ENCODE data around the gene RERG.
"Not testable (repeated sequence)": the region's sequence is repeated elsewhere in the genome, so short reads cannot be mapped to it uniquely, and the experiment has no call there.

The RERG gene

GRCh38 chr12:15115434-15115833, 105.8 kb downstream of the RERG start:
- TF ChIP-seq ZNF274 (IDR thresholded peaks at IDR 0.05; ENCODE audit: low read depth, low read length) = no peak
- no peak overlapping the region for H3K4me3 ChIP-seq (ENCODE audit: low read length)

GRCh38 chr12:15114501-15114900, 106.7 kb downstream of the RERG start:
- TF ChIP-seq ZNF274 (IDR thresholded peaks at IDR 0.05; ENCODE audit: low read depth, low read length) = no peak
- H3K4me3 ChIP-seq (ENCODE audit: low read length) = no peak overlapping the region

DNA sequence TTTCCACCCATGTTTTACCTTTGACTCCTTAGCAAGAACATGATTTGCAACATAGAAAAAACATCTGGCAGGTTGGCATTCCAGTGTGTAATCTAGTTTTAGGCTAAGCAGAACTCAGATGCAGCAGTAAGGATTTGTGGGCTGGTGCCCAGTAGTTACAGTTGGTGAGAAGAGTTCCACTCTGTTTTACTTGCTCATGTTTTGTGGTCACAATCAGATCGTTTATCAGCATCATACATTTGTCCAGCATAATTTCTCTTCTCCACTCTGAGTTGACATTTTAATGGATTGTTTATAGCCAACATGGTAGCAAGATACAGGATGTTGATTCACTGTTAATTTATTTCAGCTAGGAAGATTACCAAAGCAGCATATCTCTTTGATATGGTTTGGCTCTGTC, 128.4 kb downstream of the RERG start:
- H3K4me3 ChIP-seq (ENCODE audit: low read length) = no peak overlapping the region
- TF ChIP-seq ZNF274 (IDR thresholded peaks at IDR 0.05; ENCODE audit: low read depth, low read length) = no peak

- no peak for TF ChIP-seq ZNF274 (IDR thresholded peaks at IDR 0.05; ENCODE audit: low read depth, low read length)
- H3K4me3 ChIP-seq (ENCODE audit: low read length) = no peak overlapping the region
These were observed 130.8 kb downstream of the RERG start for GRCh38 chr12:15090441-15090840.

DNA sequence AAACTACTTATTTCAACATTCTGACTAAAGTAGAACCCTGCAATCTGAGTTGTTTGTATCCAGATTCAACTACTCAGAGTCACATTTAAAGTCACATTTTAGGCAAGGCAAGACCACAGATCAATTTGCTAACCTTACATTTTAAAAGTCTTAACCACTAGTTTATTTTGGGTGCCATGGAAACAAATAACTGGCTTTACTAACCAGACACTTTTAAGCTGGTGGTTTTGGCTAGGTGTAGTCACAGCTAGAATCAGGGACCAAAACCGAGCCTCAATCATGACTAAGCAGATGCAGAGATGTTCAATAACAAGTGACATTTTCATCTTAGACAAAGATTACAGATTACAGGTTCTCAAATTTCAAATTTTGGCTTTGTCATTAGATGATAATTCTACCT, 133.1 kb downstream of the RERG start:
- no peak for TF ChIP-seq ZNF274 (IDR thresholded peaks at IDR 0.05; ENCODE audit: low read depth, low read length)
- no peak overlapping the region for H3K4me3 ChIP-seq (ENCODE audit: low read length)

- not testable (repeated sequence) for H3K4me3 ChIP-seq (ENCODE audit: low read length)
These were observed 143.5 kb downstream of the RERG start for GRCh38 chr12:15077751-15078150.

- TF ChIP-seq ZNF274 (IDR thresholded peaks at IDR 0.05; ENCODE audit: low read depth, low read length) = no peak
- no peak overlapping the region for H3K4me3 ChIP-seq (ENCODE audit: low read length)
These were observed 146.9 kb downstream of the RERG start for GRCh38 chr12:15074351-15074750.

- no peak for TF ChIP-seq ZNF274 (IDR thresholded peaks at IDR 0.05; ENCODE audit: low read depth, low read length)
- H3K4me3 ChIP-seq (ENCODE audit: low read length) = no peak overlapping the region
These were observed 162.1 kb downstream of the RERG start for GRCh38 chr12:15059123-15059522.
